Measurements from ENCODE around the gene SLC51B. TPM values are rescaled to one million over a fixed set of nuclear protein-coding genes. Genes with fewer than 3 reads are reported as not detected.

Gene SLC51B
- total RNA-seq, 1 donor from 2014 or later: not detected

- peak within 1 kb of the TSS; percentile 85 for H3K27ac Mint-ChIP-seq
- no peaks in the 10 kb centered on the region for H3K36me3 Mint-ChIP-seq (ENCODE audit: insufficient read depth)
- no peaks in the 10 kb centered on the region for H3K4me1 Mint-ChIP-seq (ENCODE audit: low read depth)
- peaks cover 8% of the 10 kb centered on the region for H3K9me3 Mint-ChIP-seq (ENCODE audit: low read depth)
- H3K4me3 Mint-ChIP-seq (ENCODE audit: low read depth): no peak within 1 kb of the TSS
- no peak for DNase-seq (ENCODE audit: low spot score, unreplicated experiment)
- H3K27me3 Mint-ChIP-seq: peaks cover 37% of the 10 kb centered on the region
- TF ChIP-seq CTCF (IDR thresholded peaks at IDR 0.05; ENCODE audit: unreplicated experiment): no peak
These were observed 31.5 kb downstream of the SLC51B start, which contains the start of gene KBTBD13 for GRCh38 chr15:65076486-65077290. Gene KBTBD13 (plus strand): TSS chr15:65076746. CDS start chr15:65076816, 70 bp downstream.

GRCh38 chr15:65077291-65077980, 32.2 kb downstream of the SLC51B start:
- no peak overlapping the region for H3K4me3 Mint-ChIP-seq (ENCODE audit: low read depth)
- DNase-seq (ENCODE audit: low spot score, unreplicated experiment): no peak
- H3K27ac Mint-ChIP-seq: peak overlapping the region; percentile 85
- peaks cover 8% of the 10 kb centered on the region for H3K9me3 Mint-ChIP-seq (ENCODE audit: low read depth)
- H3K4me1 Mint-ChIP-seq (ENCODE audit: low read depth): peaks cover 3% of the 10 kb centered on the region
- TF ChIP-seq CTCF (IDR thresholded peaks at IDR 0.05; ENCODE audit: unreplicated experiment): no peak
- H3K27me3 Mint-ChIP-seq: peaks cover 41% of the 10 kb centered on the region
- no peaks in the 10 kb centered on the region for H3K36me3 Mint-ChIP-seq (ENCODE audit: insufficient read depth)

GRCh38 chr15:65077981-65078352, 32.8 kb downstream of the SLC51B start:
- peaks cover 47% of the 10 kb centered on the region for H3K27me3 Mint-ChIP-seq
- DNase-seq (ENCODE audit: low spot score, unreplicated experiment): peak; percentile 38
- peak; percentile 60 for TF ChIP-seq CTCF (IDR thresholded peaks at IDR 0.05; ENCODE audit: unreplicated experiment)
- peaks cover 9% of the 10 kb centered on the region for H3K4me1 Mint-ChIP-seq (ENCODE audit: low read depth)
- H3K27ac Mint-ChIP-seq: peak overlapping the region; percentile 85
- no peak overlapping the region for H3K4me3 Mint-ChIP-seq (ENCODE audit: low read depth)
- H3K9me3 Mint-ChIP-seq (ENCODE audit: low read depth): peaks cover 8% of the 10 kb centered on the region
- no peaks in the 10 kb centered on the region for H3K36me3 Mint-ChIP-seq (ENCODE audit: insufficient read depth)

GRCh38 chr15:65079580-65079979, 34.4 kb downstream of the SLC51B start:
- no peak for TF ChIP-seq CTCF (IDR thresholded peaks at IDR 0.05; ENCODE audit: unreplicated experiment)
- Mint-ChIP-seq H3K36me3 (ENCODE audit: insufficient read depth) (no peaks in the 10 kb centered on the region), H3K4me1 (ENCODE audit: low read depth) (peaks cover 20% of the 10 kb centered on the region), H3K9me3 (ENCODE audit: low read depth) (peaks cover 8% of the 10 kb centered on the region), H3K27ac (no peak overlapping the region), H3K4me3 (ENCODE audit: low read depth) (no peak overlapping the region), H3K27me3 (peaks cover 57% of the 10 kb centered on the region)
- DNase-seq (ENCODE audit: low spot score, unreplicated experiment): no peak

- no peak for TF ChIP-seq CTCF (IDR thresholded peaks at IDR 0.05; ENCODE audit: unreplicated experiment)
- no peak overlapping the region for H3K4me3 Mint-ChIP-seq (ENCODE audit: low read depth)
- H3K27me3 Mint-ChIP-seq: peaks cover 68% of the 10 kb centered on the region
- no peak for DNase-seq (ENCODE audit: low spot score, unreplicated experiment)
- no peak overlapping the region for H3K27ac Mint-ChIP-seq
- no peaks in the 10 kb centered on the region for H3K36me3 Mint-ChIP-seq (ENCODE audit: insufficient read depth)
- peaks cover 5% of the 10 kb centered on the region for H3K9me3 Mint-ChIP-seq (ENCODE audit: low read depth)
- peaks cover 21% of the 10 kb centered on the region for H3K4me1 Mint-ChIP-seq (ENCODE audit: low read depth)
These were observed 36.1 kb downstream of the SLC51B start for GRCh38 chr15:65081270-65081669.

Data from progenitor cell of endocrine pancreas (in vitro differentiated cells).